HepG2 (cell line): ENCODE results near the gene UAP1. TPM values are rescaled to one million over a fixed set of nuclear protein-coding genes. Genes with fewer than 3 reads are reported as not detected.

Source experiments
- polyA plus RNA-seq, 8 experiments: library from polyadenylated mRNA; depleted of rRNA in 3 of 8; stranded (reverse) in 7 of 8; unstranded in 1 of 8; fragments of >200 nt; fragmentation: Illumina TruSeq in 4 of 8; extraction: Trizol in 4 of 8; gene quantifications; 2 replicates each; pipeline versions ENCODE4 v1.2.1 to v1.2.3, GENCODE V29; 2011 to 2016; ENCODE audit warnings: low read depth in 4 of 8, missing spikeins in 1 of 8, mixed read lengths in 1 of 8; ENCODE audit not compliant: insufficient read depth in 1 of 8
- small RNA-seq, 3 experiments: library from RNA; depleted of rRNA; stranded (forward); fragments of <200 nt; gene quantifications; one replicate each; pipeline ENCODE3, GENCODE V24; 2012; ENCODE audit warnings: low read depth in 2 of 3, low replicate concordance in 1 of 3; ENCODE audit not compliant: insufficient read length in 3 of 3, insufficient read depth in 2 of 3
- total RNA-seq, 5 experiments: library from RNA; depleted of rRNA; stranded (reverse); fragments of >200 nt; fragmentation: Illumina TruSeq; extraction: Trizol; gene quantifications; 2 replicates each; pipeline ENCODE4 v1.2.3, GENCODE V29; 2016; ENCODE audit warnings: low read depth in 1 of 5

The UAP1 gene
- total and polyA plus RNA-seq, 2 of the 13 experiments (the other 11 are each of a cell fraction or from before 2014, with no cell fraction given), result 48.4 to 117 TPM

Small RNA genes within 50 kb of the gene (small RNA-seq; reads per million reads assigned to genes)
- 0 reads per million in 3 experiments for gene UQCRBP2

Other genes with a start within 250 kb of the UAP1 start
- gene SPATA46, start 184.9 kb upstream of the UAP1 start, total RNA-seq (2016; rRNA removed; fragmentation: Illumina TruSeq; extraction: Trizol), result not detected in 2 replicates
- not detected in 2 replicates for gene SPATA46, start 184.9 kb upstream of the UAP1 start, polyA plus RNA-seq (2011; rRNA removed)
- 4.7 and 7.2 TPM in 2 replicates for gene C1orf226, start 180.0 kb upstream of the UAP1 start, total RNA-seq (2016; rRNA removed; fragmentation: Illumina TruSeq; extraction: Trizol)
- gene C1orf226, start 180.0 kb upstream of the UAP1 start, polyA plus RNA-seq (2011; rRNA removed), result 4.9 and 6.0 TPM in 2 replicates
- gene SH2D1B, start 149.6 kb upstream of the UAP1 start, total RNA-seq (2016; rRNA removed; fragmentation: Illumina TruSeq; extraction: Trizol), result not detected in 2 replicates
- gene SH2D1B, start 149.6 kb upstream of the UAP1 start, polyA plus RNA-seq (2011; rRNA removed), result not detected in 2 replicates
- 20.0 and 27.9 TPM in 2 replicates for gene UHMK1, start 63.9 kb upstream of the UAP1 start, total RNA-seq (2016; rRNA removed; fragmentation: Illumina TruSeq; extraction: Trizol)
- 10.4 and 12.9 TPM in 2 replicates for gene UHMK1, start 63.9 kb upstream of the UAP1 start, polyA plus RNA-seq (2011; rRNA removed)
- 0.13 and 0.38 TPM in 2 replicates for gene DDR2, start 70.7 kb downstream of the UAP1 start, total RNA-seq (2016; rRNA removed; fragmentation: Illumina TruSeq; extraction: Trizol)
- 0.30 and 0.36 TPM in 2 replicates for gene DDR2, start 70.7 kb downstream of the UAP1 start, polyA plus RNA-seq (2011; rRNA removed)
- gene HSD17B7, start 229.0 kb downstream of the UAP1 start, total RNA-seq (2016; rRNA removed; fragmentation: Illumina TruSeq; extraction: Trizol), result 65.0 and 84.9 TPM in 2 replicates
- gene HSD17B7, start 229.0 kb downstream of the UAP1 start, polyA plus RNA-seq (2011; rRNA removed), result 43.9 and 53.8 TPM in 2 replicates